Suprapubic skin (tissue), 4 donors: ENCODE data around the gene KCNG2. TPM values are rescaled to one million over a fixed set of nuclear protein-coding genes. Genes with fewer than 3 reads are reported as not detected.

Experiments
- DNase-seq, 2 donors: peaks; one replicate each; pipeline ENCODE4 v3.0.0-alpha.2; 2019; ENCODE audit warnings: low spot score in 2 of 2
- H3K27ac ChIP-seq: fragments of 200-600 bp; sonication (generic); one replicate; pipeline ENCODE4 v1.5.1; 2019
- H3K27me3 ChIP-seq: fragments of 200-600 bp; sonication (generic); one replicate; pipeline ENCODE4 v1.5.1; 2019
- H3K36me3 ChIP-seq: fragments of 200-600 bp; sonication (generic); one replicate; pipeline ENCODE4 v1.5.1; 2019
- H3K4me1 ChIP-seq: fragments of 200-600 bp; sonication (generic); one replicate; pipeline ENCODE4 v1.5.1; 2019
- H3K4me3 ChIP-seq: fragments of 200-600 bp; sonication (generic); one replicate; pipeline ENCODE4 v1.5.1; 2019; ENCODE audit warnings: mild to moderate bottlenecking
- H3K9me3 ChIP-seq: fragments of 200-600 bp; sonication (generic); one replicate; pipeline ENCODE4 v1.5.1; 2019
- EP300 ChIP-seq: sonication (generic); formaldehyde crosslinking; IDR thresholded peaks from one replicate; pipeline ENCODE4 v1.6.1; 2017; ENCODE audit warnings: antibody characterized with exemption
- POLR2A ChIP-seq, 2 donors: fragments of 450-650 bp; IDR thresholded peaks; one replicate each; pipeline ENCODE4 v1.6.1; 2017; ENCODE audit warnings: antibody characterized with exemption in 2 of 2, mild to moderate bottlenecking in 2 of 2, moderate library complexity in 2 of 2
- POLR2AphosphoS5 ChIP-seq, 3 donors: sonication (generic); formaldehyde crosslinking; IDR thresholded peaks; one replicate each; pipeline ENCODE4 v1.6.1; 2017; ENCODE audit warnings: antibody characterized with exemption in 3 of 3
- WGBS: methylation state at CpG from one replicate; pipeline ENCODE4 v1.1.5; 2018; 5-methylcytosine and 5-hydroxymethylcytosine counted together
- total RNA-seq, 4 donors: library from RNA; depleted of rRNA; stranded (reverse); fragments of >200 nt; gene quantifications; one replicate each; pipeline ENCODE4 v1.1.0, GENCODE V29; 2016
- TF ChIP-seq, protein P1 (sequence below), 2 donors: fragments of 200-600 bp in 1 of 2; fragments of 450-650 bp in 1 of 2; sonication (generic) in 1 of 2; IDR thresholded peaks; one replicate each; pipeline ENCODE4 v1.5.1; 2016 to 2019; ENCODE audit warnings: antibody characterized with exemption in 2 of 2, mild to moderate bottlenecking in 1 of 2, moderate library complexity in 1 of 2

The KCNG2 gene
- total RNA-seq, 4 donors from 2014 or later, result not detected

DNA sequence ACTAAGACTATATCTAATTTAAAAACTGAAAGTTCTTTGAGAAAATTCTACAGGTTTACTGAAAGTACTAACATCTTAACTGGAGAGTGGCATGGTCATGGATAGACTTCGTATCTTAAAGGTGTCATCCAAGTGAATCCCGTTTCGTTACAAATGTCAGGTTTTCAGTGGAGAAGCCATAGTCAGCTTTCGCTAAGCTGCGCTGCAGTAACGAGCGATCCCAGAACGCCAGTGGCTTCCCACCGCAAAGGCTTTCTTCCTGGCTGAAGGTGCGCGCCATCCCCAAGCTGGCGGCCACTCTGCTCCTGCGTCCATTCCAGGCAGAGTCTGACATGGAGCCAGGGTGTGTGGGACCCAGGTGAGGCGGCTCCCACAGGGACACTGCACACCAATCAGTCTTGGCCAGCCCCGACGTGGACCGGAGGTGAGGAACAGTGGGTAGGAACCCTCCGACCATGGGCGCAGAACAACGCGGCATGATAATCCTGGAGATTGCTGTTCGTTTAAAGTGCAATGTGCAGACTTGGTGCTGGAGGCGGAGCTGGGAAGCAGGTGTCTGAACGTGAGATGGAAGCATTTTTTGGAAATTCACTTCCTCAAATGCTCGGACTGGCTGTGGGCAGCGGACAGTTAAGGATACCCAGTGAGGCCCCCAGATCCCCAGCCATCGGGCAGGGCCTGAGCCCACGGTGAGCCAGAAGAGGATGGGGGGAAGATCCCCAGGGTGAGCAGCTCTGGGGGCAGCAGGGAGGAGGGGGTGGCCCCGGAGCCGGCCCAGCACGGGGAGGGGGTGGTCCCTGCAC lies 27.8 kb upstream of the KCNG2 start:
- Histone ChIP-seq H3K27ac (no peak overlapping the region), H3K36me3 (no peaks in the 10 kb centered on the region), H3K4me3 (no peak overlapping the region), H3K4me1 (no peaks in the 10 kb centered on the region), H3K9me3 (peaks cover 4% of the 10 kb centered on the region), H3K27me3 (peaks cover 31% of the 10 kb centered on the region)
- 80% methylated on average over 26 of the region's 31 CpGs for WGBS
- DNase-seq, result peak in 1 of 2 donors; percentile 33
- TF ChIP-seq, protein P1, sequence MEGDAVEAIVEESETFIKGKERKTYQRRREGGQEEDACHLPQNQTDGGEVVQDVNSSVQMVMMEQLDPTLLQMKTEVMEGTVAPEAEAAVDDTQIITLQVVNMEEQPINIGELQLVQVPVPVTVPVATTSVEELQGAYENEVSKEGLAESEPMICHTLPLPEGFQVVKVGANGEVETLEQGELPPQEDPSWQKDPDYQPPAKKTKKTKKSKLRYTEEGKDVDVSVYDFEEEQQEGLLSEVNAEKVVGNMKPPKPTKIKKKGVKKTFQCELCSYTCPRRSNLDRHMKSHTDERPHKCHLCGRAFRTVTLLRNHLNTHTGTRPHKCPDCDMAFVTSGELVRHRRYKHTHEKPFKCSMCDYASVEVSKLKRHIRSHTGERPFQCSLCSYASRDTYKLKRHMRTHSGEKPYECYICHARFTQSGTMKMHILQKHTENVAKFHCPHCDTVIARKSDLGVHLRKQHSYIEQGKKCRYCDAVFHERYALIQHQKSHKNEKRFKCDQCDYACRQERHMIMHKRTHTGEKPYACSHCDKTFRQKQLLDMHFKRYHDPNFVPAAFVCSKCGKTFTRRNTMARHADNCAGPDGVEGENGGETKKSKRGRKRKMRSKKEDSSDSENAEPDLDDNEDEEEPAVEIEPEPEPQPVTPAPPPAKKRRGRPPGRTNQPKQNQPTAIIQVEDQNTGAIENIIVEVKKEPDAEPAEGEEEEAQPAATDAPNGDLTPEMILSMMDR (IDR thresholded peaks at IDR 0.05), result no peak
- TF ChIP-seq POLR2A (IDR thresholded peaks at IDR 0.05), result no peak
- no peak for TF ChIP-seq EP300
- TF ChIP-seq POLR2AphosphoS5 (IDR thresholded peaks at IDR 0.05), result no peak

DNA sequence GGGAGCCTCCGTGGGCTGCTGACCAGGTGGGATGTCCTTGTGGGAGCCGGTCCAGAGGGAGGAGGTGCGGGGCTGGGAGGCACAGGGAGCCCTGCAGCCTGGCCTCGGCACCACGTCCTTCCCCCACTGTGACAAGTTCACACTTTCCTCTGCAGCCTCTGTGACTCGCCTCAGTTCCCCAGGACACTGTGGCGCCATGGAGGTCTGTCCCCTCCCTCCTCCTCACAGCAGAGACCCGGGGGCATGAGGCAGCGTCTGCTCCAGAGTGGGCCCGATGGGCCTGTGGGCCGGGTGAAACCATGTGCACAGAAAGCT lies 27.3 kb upstream of the KCNG2 start:
- H3K4me1 ChIP-seq, result no peaks in the 10 kb centered on the region
- H3K4me3 ChIP-seq, result no peak overlapping the region
- WGBS, result 71% methylated on average over 9 of the region's 11 CpGs
- peaks cover 37% of the 10 kb centered on the region for H3K27me3 ChIP-seq
- no peak overlapping the region for H3K27ac ChIP-seq
- no peak for TF ChIP-seq EP300
- no peak for TF ChIP-seq POLR2A (IDR thresholded peaks at IDR 0.05)
- TF ChIP-seq POLR2AphosphoS5 (IDR thresholded peaks at IDR 0.05), result no peak
- TF ChIP-seq, protein P1 (IDR thresholded peaks at IDR 0.05), result no peak
- H3K9me3 ChIP-seq, result peaks cover 4% of the 10 kb centered on the region
- no peaks in the 10 kb centered on the region for H3K36me3 ChIP-seq
- DNase-seq, result peak; percentile 29 to 59

DNA sequence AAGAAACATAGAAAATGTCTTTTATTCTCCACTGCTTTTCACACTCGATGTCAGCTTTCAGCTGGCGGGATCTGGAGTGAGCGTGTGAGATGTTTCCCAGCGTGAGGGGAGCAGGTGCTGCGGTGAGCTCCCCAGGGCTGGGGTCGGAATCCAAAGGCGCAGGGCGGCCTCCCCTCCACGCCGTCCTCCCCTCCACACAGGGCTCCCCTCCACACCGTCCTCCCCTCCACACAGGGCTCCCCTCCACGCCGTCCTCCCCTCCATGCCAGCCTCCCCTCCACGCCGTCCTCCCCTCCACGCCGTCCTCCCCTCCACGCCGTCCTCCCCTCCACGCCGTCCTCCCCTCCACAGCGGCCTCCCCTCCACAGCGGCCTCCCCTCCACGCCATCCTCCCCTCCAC lies 26.9 kb upstream of the KCNG2 start:
- Histone ChIP-seq H3K4me3 (no peak overlapping the region), H3K27me3 (peaks cover 41% of the 10 kb centered on the region), H3K27ac (no peak overlapping the region), H3K9me3 (peaks cover 4% of the 10 kb centered on the region), H3K4me1 (no peaks in the 10 kb centered on the region), H3K36me3 (no peaks in the 10 kb centered on the region)
- TF ChIP-seq EP300 (no peak), POLR2AphosphoS5 (IDR thresholded peaks at IDR 0.05) (no peak), POLR2A (IDR thresholded peaks at IDR 0.05) (no peak)
- TF ChIP-seq, protein P1 (IDR thresholded peaks at IDR 0.05), result no peak
- 59% methylated on average over 21 of the region's 24 CpGs for WGBS
- DNase-seq, result peak in 1 of 2 donors; percentile 61

GRCh38 chr18:79771446-79772107 lies 26.2 kb upstream of the KCNG2 start:
- Histone ChIP-seq H3K4me3 (no peak overlapping the region), H3K36me3 (no peaks in the 10 kb centered on the region), H3K9me3 (peaks cover 4% of the 10 kb centered on the region), H3K27ac (no peak overlapping the region), H3K27me3 (peaks cover 48% of the 10 kb centered on the region), H3K4me1 (no peaks in the 10 kb centered on the region)
- no peak for TF ChIP-seq EP300
- TF ChIP-seq POLR2A (IDR thresholded peaks at IDR 0.05), result no peak
- TF ChIP-seq, protein P1 (IDR thresholded peaks at IDR 0.05), result no peak
- TF ChIP-seq POLR2AphosphoS5 (IDR thresholded peaks at IDR 0.05), result no peak
- 57% methylated on average over 34 of the region's 35 CpGs for WGBS
- peak; percentile 47 to 70 for DNase-seq

- H3K4me1 ChIP-seq, result no peaks in the 10 kb centered on the region
- TF ChIP-seq POLR2A (IDR thresholded peaks at IDR 0.05) (no peak), EP300 (no peak), POLR2AphosphoS5 (IDR thresholded peaks at IDR 0.05) (no peak)
- TF ChIP-seq, protein P1 (IDR thresholded peaks at IDR 0.05), result no peak
- no peaks in the 10 kb centered on the region for H3K36me3 ChIP-seq
- no peak overlapping the region for H3K4me3 ChIP-seq
- WGBS, result 77% methylated on average over 33 of the region's 38 CpGs
- H3K9me3 ChIP-seq, result peaks cover 4% of the 10 kb centered on the region
- peaks cover 55% of the 10 kb centered on the region for H3K27me3 ChIP-seq
- H3K27ac ChIP-seq, result no peak overlapping the region
- DNase-seq, result peak; percentile 41 to 70
Observed at GRCh38 chr18:79772108-79772864, 25.5 kb upstream of the KCNG2 start.
